SK-N-SH treated with all-trans-retinoic acid at 6 μM for 48 hours (cell line): ENCODE results near the gene CAMKK2.

Experiments used
- ARNTL ChIP-seq: fragments of 450-650 bp; formaldehyde crosslinking; IDR thresholded peaks from 2 replicates; pipeline ENCODE4 v1.5.0; 2020; ENCODE audit warnings: low read depth, mild to moderate bottlenecking, moderate library complexity, borderline replicate concordance
- BACH2 ChIP-seq: fragments of 250-450 bp; sonication (Bioruptor Pico); IDR thresholded peaks from 2 replicates; pipeline ENCODE4 v1.9.0; 2021; ENCODE audit warnings: mild to moderate bottlenecking, borderline replicate concordance
- CREB5 ChIP-seq: fragments of 250-450 bp; sonication (Bioruptor Pico); IDR thresholded peaks from 2 replicates; pipeline ENCODE4 v1.5.1; 2020; ENCODE audit warnings: low read depth, mild to moderate bottlenecking, moderate library complexity
- ISL1 ChIP-seq: fragments of 250-450 bp; sonication (Bioruptor Pico); IDR thresholded peaks from 2 replicates; pipeline ENCODE4 v2.1.2; 2022; ENCODE audit warnings: mild to moderate bottlenecking, moderate library complexity
- OSR1 ChIP-seq: fragments of 250-450 bp; sonication (Bioruptor Pico); IDR thresholded peaks from 2 replicates; pipeline ENCODE4 v1.8.0; 2022; ENCODE audit warnings: moderate library complexity, mild to moderate bottlenecking, inconsistent platforms
- PATZ1 ChIP-seq: fragments of 250-450 bp; sonication (Bioruptor Pico); IDR thresholded peaks from 2 replicates; pipeline ENCODE4 v1.8.0; 2020; ENCODE audit warnings: mild to moderate bottlenecking, moderate library complexity, borderline replicate concordance
- POU6F1 ChIP-seq: fragments of 250-450 bp; sonication (Bioruptor Pico); IDR thresholded peaks from 2 replicates; pipeline ENCODE4 v1.8.0; 2021; ENCODE audit warnings: low read depth, mild to moderate bottlenecking, moderate library complexity, borderline replicate concordance
- PPARA ChIP-seq: fragments of 250-450 bp; sonication (Bioruptor Pico); IDR thresholded peaks from 2 replicates; pipeline ENCODE4 v1.5.0; 2020; ENCODE audit warnings: mild to moderate bottlenecking, borderline replicate concordance
- RARB ChIP-seq: fragments of 250-450 bp; sonication (Bioruptor Pico); IDR thresholded peaks from 2 replicates; pipeline ENCODE4 v1.8.0; 2021; ENCODE audit warnings: mild to moderate bottlenecking, moderate library complexity
- TCF4 ChIP-seq: fragments of 250-450 bp; sonication (Bioruptor Pico); IDR thresholded peaks from 2 replicates; pipeline ENCODE4 v1.8.0; 2021; ENCODE audit warnings: mild to moderate bottlenecking, moderate library complexity, borderline replicate concordance
- TOX ChIP-seq: fragments of 250-450 bp; sonication (Bioruptor Pico); IDR thresholded peaks from 2 replicates; pipeline ENCODE4 v1.8.0; 2021; ENCODE audit warnings: mild to moderate bottlenecking, moderate library complexity, borderline replicate concordance
- ZNF565 ChIP-seq: fragments of 450-650 bp; formaldehyde crosslinking; conservative IDR thresholded peaks from 2 replicates; pipeline ENCODE4 v1.5.0; 2020; ENCODE audit warnings: low read depth, mild to moderate bottlenecking, moderate library complexity

GRCh38 chr12:121217063-121217462 is 79.4 kb downstream of the CAMKK2 start:
- TF ChIP-seq BACH2 (CRISPR knock-in tag): no peak
- no peak for TF ChIP-seq TCF4
- TF ChIP-seq ZNF565 (CRISPR knock-in tag): no peak
- no peak for TF ChIP-seq TOX (CRISPR knock-in tag)
- TF ChIP-seq ISL1 (CRISPR knock-in tag): no peak
- TF ChIP-seq PPARA (CRISPR knock-in tag): no peak
- no peak for TF ChIP-seq CREB5
- TF ChIP-seq POU6F1 (CRISPR knock-in tag): no peak
- TF ChIP-seq PATZ1 (CRISPR knock-in tag): no peak
- no peak for TF ChIP-seq RARB (CRISPR knock-in tag)
- TF ChIP-seq OSR1 (CRISPR knock-in tag): no peak
- TF ChIP-seq ARNTL (CRISPR knock-in tag): no peak
